HG02571 (cell line): ENCODE results near the gene STARD4.
A peak's percentile ranks its signal among the peaks of the same experiment; 100 is the strongest.

Experiments used
- ATAC-seq: cut with Tn5 transposase; IDR thresholded peaks from one replicate; pipeline ENCODE4 v1.9.1; 2021; ENCODE audit warnings: mild to moderate bottlenecking, moderate library complexity; ENCODE audit not compliant: unreplicated experiment

The STARD4 gene

GRCh38 chr5:111512375-111513130, at the start of gene STARD4:
TSS of gene STARD4 (minus strand) at chr5:111512535. CDS start at chr5:111507433, 5,102 bp downstream.
- peak; percentile 92 for ATAC-seq

- ATAC-seq: no peak
These were observed 47.3 kb upstream of the STARD4 start for GRCh38 chr5:111559680-111560079.

GRCh38 chr5:111557686-111558085, 45.4 kb upstream of the STARD4 start:
- ATAC-seq: no peak

DNA sequence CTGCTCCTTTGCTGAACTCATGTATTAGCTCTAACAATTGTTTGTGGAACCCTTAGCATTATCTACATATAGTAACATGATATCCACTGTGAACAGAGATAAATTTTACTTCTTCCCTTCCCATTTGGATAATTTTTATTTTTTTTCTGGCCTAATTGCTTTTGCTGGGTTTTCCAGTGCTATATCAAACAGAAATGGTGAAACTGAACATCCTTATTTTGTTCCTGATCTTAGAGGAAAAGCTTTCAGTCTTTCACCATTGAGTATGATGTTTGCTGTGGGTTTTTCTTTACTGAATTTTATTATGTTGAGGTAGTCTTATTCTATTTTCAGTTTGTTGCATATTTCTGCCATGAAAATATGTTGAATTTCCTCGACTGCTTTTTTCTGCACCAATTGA, 44.8 kb upstream of the STARD4 start:
- no peak for ATAC-seq

GRCh38 chr5:111556501-111556900, 44.2 kb upstream of the STARD4 start:
- no peak for ATAC-seq

GRCh38 chr5:111555760-111556159, 43.4 kb upstream of the STARD4 start:
- no peak for ATAC-seq

DNA sequence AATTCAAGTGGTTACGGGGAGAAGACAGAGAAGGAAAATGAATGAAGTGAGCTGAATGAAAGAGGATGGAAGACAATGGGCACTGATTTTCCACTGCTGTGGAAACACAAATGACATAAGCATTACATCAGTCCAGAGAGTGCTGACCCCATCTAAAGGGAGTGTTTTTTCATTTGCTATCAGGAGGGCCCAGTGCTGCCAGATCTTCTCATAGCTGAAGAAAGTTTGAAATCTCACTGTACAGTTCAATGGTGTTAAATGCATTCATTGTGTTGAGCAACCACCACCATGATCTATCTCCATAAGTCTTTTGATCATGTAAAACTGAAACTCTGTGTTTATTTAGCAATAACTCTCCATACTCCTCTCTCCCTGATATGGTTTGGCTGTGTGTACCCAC, 41.5 kb upstream of the STARD4 start:
- ATAC-seq: no peak

DNA sequence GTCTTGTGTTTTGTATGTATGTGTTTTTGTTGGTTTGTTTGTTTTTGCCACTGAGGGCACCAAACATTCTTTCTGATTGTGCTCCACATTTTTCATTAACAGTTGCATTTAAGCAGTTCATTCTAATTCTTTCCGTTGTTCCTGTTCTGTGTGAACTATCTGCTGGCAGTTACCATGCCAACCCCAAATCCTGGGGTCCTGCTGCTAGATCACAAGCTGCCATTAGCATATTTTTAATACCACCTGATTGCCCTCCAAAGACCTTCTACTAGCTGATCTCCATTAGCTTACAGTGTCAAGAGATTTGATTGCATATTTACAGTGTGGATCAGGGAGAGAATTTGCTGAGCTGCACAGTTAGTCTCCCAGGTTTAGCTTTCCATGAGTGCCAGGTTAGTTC, 40.6 kb upstream of the STARD4 start:
- ATAC-seq: no peak

- ATAC-seq: no peak
These were observed 40.2 kb upstream of the STARD4 start for GRCh38 chr5:111552492-111552891.

DNA sequence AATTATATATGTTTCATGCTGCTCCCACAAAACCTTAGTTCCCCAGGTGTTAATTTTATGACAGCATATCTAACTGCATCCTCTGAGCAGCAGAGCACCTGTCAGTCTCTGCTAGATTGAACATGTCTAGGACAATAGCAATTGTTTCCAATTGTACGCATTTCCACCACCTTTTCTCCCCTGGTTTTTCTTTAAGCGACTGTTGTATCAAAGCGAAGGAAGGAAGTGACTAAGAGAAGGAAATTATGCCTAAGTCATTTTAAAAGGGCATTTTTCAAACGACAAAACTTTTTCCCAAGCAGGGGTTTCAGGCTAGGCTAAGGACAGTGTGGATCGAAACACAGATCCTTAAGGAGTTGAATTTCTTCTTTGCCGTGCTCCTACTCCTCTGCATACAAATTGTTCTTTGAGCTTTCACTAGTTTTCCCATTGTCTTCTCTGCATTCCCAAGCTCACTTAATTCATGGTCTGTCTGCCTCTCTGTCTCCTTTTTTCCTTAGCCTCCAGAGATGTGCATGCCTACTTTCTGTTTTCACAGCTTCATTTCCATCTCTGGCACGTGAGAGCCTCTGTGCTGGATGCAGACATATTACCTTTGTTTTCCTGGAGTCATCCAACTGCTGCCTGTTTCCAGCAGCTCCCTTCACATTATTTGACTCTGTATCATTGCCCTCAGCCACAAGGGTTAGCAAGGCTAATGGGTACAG, 39.4 kb upstream of the STARD4 start:
- ATAC-seq: no peak

- no peak for ATAC-seq
These were observed 38.8 kb upstream of the STARD4 start for GRCh38 chr5:111551161-111551560.

DNA sequence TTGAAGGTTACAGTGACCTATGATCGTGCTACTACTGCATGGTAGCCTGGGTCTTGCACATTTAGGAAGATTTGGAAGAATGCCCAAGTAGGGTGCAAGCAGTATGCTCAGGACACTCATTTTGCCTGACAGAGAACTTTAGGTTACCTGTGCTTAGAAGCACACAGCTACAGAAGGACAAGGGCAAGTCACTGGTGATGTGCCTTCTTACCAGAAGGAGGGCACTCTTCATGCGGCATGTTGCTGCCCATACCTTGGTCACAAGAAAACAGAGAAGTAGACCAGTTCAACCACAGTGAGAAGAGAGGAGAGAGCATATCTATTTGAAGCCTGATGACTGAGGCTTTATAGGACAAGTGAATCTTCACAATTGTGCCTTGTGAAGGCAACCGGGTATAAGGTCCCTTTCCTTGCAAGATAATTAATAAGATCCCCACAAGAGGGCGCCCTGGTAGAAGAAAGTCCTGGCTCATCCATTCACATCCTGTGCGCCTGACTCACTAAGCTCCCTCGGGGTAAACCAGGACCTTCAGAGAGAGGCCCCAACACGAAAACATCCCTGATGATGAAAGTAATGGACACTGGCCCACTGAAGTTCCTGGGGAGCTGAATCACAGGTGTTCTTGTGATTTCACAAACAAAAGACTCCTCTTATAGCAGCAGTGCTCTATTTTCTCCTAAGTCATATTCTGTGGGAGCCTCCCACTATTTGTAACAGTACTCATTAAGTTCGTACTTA, 38.1 kb upstream of the STARD4 start:
- ATAC-seq: peak; percentile 91

GRCh38 chr5:111548992-111549649, 36.8 kb upstream of the STARD4 start:
- no peak for ATAC-seq

DNA sequence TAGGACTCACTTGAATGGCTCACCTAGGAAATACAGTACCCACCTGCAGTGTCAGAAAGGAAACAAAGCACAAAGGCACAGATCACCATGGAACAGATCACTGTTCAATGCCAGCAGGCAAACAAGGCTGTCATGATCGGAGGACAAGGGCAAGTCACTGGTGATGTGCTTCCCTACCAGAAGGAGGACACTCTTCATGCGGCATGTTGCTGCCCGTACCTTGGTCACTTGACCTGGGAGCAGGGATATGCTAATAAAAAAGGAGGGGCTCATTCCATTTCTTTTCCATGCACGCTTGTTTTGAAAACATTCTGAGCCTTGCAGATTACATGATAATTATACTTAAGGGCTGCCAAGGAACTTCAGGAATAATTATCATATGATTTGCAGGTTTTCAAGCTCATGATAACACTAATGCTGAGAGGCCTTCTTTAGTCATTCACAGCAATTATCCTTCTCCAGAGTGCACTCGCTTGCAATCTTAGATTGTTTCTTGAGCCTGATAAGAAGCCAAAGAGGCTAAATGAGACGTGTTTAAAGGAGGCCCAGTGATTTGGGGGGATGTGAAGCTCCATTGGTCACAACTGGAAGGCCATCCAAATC, 36.1 kb upstream of the STARD4 start:
- no peak for ATAC-seq

DNA sequence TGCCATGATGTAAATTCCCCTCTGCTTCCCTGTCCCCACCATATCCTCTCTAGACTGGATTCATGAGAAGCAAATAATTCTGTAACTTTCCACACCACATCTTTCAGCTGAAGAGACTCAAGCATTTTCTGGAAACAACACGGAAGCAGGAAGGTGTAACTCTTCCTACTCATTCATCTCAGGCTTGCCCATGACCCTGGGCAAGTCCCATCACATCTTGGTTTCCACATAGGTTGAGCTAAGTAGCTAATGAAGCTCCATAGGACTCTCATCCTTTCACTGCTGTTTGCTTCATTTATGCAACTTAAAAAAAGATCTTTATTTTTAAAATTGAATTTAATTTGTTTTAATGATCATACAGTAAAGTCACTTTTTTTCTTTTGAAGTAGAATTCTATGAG, 32.7 kb upstream of the STARD4 start:
- no peak for ATAC-seq

GRCh38 chr5:111537141-111538024, 25.0 kb upstream of the STARD4 start:
- ATAC-seq: no peak

DNA sequence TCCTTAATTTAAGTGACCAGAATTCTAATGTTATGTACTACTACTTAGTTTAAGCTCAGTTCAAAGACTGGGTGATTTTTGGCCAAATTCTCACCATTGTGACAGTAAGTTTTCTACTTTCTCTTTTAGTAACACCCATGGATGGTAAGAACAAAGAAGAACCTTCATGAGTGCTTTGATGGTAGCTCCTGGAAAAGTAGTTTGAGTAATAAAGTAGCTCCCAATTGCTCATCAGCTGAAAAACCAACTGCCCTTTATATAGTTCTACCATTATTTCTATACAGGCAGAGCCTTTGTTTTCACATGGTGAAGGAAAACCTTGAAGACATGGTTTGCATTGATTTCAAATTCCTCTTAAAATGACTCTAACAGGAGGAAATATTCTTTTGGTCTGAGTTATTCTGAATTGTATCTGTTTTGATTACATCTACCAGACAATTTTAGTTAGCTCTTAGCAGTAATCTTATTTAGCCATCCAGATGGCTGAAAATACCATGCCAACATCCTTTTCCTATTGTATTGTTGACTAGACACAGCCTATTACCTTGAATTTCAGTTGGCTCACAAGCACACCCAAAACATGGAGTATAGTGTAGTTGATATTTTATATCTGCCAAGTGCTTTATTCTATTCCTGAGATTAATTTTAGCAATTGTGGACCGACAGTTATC, 23.7 kb upstream of the STARD4 start:
- ATAC-seq: no peak

GRCh38 chr5:111532886-111533582, 20.7 kb upstream of the STARD4 start:
- ATAC-seq: no peak

DNA sequence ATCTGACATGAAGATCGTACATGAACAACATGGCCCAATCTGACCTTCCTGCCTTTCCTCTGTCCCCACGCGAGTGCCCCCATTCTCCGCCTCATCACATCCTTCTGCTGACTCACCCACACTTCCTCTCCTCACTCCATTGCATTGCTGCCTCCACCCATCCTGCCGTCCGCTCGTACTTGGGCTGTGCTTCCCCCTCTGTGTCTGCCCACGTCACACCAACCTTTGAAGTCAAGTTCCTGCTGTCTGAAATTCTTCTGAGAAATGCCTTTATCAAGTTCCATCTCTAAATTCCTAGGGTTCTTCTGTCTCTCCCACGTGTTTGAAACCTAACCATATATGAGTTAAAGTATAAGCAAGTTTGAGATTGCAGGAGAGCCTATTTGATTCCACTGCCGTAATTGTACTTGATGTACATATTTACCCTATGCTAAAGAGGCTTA, 18.0 kb upstream of the STARD4 start:
- ATAC-seq: peak; percentile 91
